Caki2 (cell line): ENCODE results near the gene CIP2A. TPM values are rescaled to one million over a fixed set of nuclear protein-coding genes. Genes with fewer than 3 reads are reported as not detected.

Experiments used
- DNase-seq: peaks from one replicate; pipeline ENCODE4 v3.0.0-alpha.2; 2015; ENCODE audit warnings: low read depth
- in situ Hi-C: cut with HindIII; loops from 2 replicates; pipeline ENCODE4 v1.10.0; 2016; ENCODE audit warnings: low sequenced_read_pairs, low pct_unique_long_range_greater_than_20kb, mixed read lengths
- total RNA-seq: library from RNA; depleted of rRNA; stranded (reverse); fragments of >200 nt; shearing (Covaris generic); gene quantifications from 2 replicates; pipeline ENCODE4 v1.2.3, GENCODE V29; 2014; ENCODE audit warnings: low replicate concordance

The CIP2A gene
- total RNA-seq, 1 experiment from 2014 or later, result 13.2 TPM

DNA sequence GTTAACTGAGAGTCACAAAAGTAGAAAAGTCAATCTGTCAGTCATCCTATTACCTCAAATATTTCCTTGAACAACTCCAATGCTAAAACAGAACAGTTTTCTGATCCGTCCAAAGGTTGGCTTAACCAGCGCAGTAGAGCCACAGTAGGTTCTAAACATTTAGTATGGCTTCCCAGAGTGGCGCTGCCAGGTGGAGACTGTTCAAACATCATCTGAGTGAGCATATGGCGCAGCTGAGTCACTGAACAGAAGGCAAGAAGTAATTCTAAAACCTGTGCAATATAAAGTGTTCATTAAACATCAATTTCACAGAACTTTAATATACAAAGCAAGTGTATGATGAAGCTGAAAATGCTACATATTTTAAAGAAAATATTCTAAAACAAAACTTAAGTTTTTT, 19.9 kb downstream of the CIP2A start:
- no peak for DNase-seq
- in situ Hi-C loops, result no loop called here

DNA sequence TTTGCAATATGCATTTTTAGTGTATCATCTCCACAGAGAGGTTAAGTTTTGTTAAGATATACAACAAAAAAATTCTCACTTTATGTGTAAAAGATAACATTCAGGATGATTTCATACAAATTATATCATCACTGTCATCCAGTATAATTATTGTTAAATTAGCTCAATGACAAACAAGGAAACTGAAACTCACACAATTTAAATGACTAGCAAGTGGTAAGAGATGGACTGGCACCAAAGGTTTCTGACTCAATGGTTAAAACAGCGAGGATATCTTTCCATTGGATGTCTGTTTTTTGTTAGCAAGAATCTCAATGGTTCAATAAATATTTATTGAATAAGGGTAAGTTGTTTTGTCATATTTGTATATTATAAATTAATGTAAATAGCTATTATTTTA, 22.6 kb downstream of the CIP2A start:
- in situ Hi-C loops, result no loop called here
- DNase-seq, result no peak

DNA sequence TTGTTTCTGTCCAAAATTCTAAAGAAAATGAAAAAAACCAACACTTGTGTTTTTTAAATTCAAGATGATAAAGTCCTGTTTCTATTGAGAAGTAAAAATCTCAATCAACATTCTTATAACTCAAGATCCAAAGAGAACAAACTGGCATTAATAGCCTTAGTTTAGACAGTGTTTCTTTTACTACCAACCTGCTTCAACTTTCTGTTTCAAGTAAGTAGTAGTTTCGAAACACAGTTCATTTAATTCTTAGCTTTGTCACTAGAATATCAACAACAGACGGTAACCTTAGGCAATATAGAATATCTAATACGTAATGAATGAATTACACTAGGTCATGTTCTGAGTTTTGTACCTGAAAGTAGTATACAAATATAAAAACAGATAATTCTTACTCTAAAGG, 23.7 kb downstream of the CIP2A start:
- in situ Hi-C loops, result no loop called here
- DNase-seq, result no peak

DNA sequence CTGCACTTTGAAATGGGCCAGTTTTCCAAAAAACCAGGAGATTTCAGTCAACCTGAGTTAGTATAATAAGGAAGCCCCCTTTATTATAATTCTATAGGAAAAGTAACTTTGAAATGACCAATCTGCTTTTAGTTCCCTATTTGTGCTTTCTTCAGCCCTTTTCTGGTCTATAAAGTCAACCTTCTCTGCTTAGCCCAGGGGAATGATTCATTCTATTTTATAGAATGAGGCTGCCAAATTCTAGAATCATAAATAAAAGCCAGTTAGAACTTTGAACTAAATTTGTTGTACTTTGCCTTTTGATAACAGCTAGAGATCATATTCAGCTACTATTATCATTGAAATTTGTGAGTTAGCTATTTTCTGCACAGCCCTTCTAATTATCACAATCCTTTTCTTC, 24.7 kb downstream of the CIP2A start:
- in situ Hi-C loops, result no loop called here
- DNase-seq, result no peak

DNA sequence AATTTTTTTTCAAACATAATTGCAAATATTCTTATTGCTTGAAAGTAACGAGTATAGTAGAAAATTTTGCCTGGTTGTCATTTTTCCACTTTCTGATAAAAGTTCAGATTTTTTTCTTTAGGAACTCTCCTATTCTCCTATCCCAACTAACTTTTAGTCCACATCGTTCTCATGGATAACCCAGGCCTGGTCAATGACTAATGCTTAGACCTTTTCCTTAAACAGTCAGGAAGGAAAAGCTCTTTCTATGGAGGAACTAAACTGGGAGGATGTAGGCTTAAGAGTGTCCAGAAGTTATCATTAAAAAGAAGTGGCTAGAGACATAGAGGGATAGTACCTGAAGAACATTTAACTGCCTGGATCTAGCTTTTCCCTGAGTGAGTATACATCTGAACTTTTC, 26.7 kb downstream of the CIP2A start:
- in situ Hi-C loops, result no loop called here
- DNase-seq, result no peak

DNA sequence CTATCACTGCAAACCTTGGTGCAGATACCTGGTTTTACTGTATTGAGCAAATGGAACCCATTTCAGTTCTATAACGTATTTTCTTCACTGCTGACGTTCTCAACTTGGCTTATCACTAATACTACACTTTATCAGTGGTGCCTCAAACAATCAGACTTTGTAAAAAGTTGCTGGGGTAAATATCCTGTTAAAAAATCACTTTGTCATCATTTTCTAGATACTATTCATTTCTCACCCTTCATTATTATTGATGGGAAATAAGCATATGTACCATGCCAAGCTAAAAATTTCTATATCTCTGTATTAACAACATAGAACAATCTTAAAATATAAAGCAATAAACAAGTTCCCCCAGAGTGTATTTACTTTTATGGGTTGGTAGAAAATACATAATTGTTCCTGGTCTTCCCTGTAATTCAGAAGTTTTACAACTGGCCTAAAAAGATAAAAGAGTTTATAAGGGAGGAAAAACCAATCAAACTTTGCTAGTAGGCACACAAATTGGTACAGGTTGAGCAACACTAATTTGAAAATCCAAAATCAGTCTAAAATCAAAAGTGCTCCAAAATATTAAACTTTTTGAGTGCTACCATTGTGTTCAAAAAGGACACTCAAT, 33.2 kb downstream of the CIP2A start:
- in situ Hi-C loops, result no loop called here

DNA sequence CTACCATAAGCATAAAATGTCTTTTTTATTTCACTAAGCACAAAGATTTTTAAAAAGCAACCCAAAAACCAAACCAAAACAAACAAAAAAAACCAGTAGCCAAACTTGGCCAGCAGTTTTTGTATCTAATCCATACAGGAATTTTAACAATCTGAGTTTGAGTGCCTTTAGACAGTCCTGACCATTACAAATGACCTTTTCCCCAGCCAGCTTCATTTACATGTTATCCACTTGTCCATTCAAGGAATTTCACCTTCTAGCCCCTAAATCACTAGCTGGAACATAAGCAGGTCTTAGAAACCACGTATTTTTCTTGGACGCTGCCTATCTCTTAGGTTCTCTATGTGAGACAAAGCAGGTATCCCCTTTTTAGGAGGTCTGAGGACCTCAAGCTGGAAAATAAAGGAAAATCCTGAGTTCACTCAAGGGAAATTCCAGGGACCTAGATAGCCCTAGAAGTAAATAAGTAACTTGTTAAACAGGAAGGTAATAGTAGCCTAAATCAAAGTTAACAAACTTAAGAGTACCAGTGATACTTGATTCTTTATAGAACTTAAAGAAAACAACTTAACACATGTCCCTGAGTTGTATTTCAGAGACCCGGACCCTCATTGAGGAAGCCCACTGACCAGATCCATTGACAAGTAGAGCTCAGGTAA, 34.2 kb downstream of the CIP2A start:
- in situ Hi-C loops, result no loop called here
- peak; percentile 77 for DNase-seq

More for the DNA sequence above, 33.2 kb downstream of the CIP2A start:
- DNase-seq, result no peak

DNA sequence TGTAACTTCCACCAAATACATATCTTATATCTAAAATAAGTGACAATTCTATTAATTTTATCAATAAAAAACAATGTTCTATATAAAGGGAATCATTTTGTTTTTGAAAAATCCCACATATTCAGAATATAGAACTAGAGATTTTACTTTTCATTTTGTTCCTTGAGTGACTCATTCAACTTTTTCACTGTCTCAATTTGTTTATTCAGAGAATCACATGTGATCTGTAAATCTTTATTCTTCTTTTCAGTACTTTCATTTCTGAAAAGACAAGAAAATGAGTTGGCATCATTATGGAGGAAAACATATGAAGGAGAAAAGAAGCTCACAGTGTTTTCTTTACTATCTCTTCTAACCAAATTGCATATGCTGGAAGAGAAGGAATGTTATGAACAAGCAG, 35.0 kb downstream of the CIP2A start:
- in situ Hi-C loops, result no loop called here
- peak; percentile 31 for DNase-seq

DNA sequence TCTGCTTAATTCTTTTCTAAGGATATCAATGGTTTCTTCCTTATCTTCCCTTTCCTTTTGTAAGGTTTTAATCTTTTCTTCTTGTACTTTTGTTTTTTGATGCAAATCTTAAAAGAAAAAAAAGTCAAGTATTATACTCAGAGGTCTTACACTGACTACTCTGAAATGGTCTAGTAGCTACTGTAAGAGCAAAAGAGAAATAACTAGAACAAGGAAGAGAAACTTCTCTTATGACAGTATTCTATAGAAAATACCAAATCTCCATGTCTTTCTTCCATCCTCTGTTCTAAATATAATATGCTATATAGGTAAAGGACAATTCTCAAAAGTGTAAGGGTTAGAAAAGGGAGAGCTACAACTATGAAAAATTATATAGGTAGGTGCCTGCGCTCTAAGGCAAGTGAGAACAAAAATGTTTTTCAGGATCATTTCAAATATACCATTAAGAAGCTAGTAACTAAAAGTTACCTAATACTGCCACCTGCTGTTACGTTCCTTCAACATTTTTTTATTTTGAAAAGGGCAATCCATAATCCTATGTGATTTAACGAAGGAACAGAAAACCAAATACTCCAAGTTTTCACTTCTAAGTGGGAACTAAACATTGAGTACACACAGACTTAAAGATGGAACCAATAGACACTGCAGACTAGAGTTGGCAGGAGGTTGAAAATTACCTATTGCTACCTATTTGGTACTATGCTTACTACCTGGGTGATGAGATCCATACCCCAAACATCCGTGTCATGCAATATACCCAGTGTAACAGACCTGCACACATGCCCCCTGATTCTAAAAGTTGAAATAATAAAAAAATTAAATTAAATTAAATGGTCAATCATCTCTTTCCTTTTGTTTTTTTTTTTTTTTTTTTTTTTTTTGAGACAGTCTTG, 36.7 kb downstream of the CIP2A start:
- DNase-seq, result peak; percentile 36
- in situ Hi-C loops, result no loop called here

DNA sequence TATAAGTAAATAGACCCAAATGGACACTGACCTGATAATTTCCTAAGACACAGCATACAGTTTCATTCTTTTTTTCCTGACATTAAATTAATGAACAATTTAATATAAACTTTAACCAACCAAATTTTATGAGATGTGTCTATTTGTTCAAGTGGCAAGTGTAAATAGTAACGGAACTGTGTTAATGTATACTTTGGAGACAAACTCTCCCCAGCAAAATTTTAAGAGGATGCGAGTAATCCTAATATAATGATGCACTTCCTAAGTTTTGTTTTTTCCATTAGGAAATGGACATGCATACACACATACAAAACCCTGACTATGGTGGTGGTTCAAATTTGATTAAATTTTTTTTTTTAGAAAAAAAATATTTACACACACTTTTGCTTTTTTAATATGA, 40.4 kb downstream of the CIP2A start:
- in situ Hi-C loops, result no loop called here
- no peak for DNase-seq

DNA sequence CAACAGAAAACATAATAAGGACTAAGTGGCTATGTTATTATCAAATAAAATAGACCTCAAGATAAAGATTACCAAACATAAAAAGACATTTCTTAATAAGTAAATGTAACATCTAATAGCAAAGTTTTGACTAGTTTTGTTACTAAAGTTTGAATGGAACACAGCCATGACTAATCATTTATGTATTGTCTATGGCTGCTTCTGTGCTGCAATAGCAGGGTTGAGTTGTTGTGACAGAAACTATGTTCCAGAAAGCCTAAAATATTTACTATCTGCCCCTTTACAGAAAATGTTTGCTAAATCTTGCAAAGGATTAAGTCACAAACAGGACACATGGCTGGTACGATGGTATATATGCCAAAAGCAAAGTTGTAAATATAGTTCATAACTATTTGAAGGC, 40.9 kb downstream of the CIP2A start:
- DNase-seq, result no peak
- in situ Hi-C loops, result no loop called here

DNA sequence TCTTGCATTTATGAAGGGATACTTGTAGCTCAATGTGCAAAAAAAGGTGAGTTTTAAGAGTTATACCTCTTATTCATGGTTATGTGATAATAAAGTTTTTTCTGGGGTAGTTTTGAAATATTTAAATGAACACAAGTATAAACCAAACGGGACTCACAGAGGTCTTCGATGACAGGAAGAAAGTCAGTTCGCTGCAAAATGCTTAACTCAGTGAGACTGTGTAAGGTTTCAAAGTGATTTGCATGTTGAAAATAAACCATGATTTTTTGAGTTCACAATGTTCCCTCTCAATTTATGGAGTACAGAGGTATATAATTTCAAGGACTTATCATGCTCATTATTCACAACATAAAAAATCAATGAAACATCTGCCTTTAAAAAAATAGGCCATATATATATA, 42.5 kb downstream of the CIP2A start:
- in situ Hi-C loops, result no loop called here
- no peak for DNase-seq

DNA sequence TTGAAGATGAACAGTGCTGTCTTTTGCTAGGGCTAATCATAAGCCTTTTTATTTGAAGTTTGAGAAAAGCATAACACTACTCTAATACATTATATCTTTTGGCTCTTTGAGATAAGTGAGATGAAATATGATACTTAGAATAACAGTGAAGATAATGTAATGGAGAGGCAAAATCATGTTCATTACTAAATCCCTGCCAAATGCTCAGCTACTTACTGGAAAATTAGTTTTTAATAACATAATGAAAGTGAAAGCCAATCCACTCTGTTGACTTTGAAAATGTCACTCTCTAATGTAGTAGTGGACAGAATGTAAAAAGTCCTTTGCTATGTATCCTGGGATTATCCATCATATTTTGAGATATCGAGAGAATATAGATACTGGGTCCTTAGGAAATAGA, 43.0 kb downstream of the CIP2A start:
- no peak for DNase-seq
- in situ Hi-C loops, result no loop called here

DNA sequence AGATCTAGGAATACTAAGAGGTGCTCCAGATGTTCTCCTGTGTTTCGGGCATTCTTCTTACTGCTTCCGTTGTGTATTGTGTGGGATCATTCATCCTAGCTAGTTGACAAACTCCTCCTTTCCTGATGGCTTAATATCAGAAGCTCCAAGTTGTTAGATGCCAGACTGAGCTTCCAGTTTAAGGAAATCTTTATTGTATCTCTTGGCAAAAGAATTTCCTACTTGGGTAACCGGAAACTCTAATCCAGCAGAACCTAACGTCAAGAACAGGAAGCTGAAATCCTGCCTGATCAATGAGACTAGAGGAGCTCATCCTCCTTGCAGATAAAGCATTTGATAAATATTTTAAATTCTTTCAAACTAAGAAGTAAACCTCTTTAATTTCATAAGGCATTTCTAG, 51.2 kb downstream of the CIP2A start:
- in situ Hi-C loops, result no loop called here
- no peak for DNase-seq

DNA sequence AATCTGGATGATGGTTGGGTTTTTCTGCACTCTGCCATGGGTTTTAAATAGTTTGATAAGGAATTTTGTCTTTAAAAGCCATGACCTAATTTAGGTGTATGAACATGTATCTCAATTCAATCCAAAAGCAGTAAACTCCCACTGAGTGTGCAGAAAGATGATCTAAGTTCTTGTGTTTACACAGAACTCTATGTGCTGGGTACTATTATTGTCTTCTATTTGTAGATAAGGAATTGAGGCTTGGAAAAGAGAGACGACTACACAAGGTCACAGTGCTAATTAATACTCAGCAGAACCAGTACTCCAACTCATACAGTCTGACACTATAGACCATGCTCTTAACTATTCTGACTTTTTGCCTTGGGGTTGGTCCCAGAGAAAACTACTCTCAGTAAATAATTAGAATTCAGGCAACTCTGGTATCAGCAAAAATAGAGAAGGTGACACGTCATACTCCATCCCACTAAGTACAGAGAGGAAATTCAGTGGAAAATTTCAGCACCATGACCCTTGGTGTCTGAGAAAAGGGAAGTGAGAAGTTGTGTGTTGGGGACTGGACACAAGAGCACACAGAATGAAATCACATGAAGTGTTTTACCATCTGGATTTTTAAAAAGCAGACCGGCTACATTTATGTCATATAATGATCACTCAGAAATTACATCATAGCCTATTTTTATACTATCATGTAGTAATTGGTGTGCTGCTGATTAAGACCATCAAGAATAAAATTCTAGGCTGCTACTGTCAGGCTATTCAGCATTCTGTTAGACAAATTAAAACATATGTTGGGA, 60.6 kb downstream of the CIP2A start:
- in situ Hi-C loops, result no loop called here
- no peak for DNase-seq

DNA sequence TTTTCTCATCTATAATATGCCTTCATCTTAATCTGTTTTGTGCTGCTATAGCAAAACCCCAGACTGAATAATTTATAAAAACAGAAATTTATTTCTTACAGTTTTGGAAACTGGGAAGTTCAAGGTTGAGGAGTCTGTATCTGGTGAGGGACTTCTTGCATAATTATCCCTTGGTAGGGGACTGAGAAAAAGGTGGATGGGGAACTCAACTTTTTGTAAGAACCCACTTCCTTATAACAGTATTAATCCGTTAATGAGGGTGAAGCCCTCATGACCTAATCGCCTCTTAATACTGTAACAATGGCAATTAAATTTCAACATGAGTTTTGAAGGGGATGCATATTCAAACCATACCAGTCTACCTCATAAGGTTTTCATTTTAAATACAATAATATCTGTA, 61.4 kb downstream of the CIP2A start:
- in situ Hi-C loops, result no loop called here
- no peak for DNase-seq

DNA sequence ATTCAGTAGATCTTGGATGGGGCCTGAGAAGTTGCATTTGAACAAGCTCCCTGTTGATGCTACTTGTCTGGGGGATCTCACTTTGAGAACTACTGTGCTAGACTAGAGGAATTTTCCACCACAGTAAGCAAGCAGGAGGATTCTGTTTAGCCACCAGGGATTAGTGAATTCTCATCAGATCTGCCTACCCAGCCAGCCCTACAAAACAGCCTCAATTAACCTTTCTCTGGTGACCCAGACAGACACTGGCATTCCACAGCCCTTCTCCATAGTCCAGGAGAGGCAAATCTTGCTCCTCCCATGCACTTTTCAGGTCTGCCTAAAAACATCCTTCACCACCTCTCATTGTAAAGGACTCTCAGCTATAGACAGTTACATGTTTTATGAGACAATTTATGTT, 62.1 kb downstream of the CIP2A start:
- in situ Hi-C loops, result no loop called here

DNA sequence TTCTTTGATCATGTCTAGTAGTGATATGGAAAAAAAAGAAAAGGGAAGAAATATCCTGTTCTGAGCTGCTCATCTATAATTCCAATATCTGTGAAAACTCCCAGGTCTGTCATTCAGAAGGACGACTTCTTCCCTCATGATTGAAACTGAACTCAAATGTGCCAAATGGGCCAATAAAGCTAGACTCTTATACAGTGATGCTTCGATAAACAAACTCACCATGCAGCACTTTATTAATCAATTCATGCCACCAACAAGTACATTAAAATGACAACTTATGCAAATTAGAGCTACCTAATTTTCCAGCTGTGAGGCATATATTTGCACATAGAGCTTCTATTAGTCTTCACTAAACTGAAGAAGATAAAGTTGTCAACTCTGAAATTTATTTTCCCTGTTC, 63.3 kb downstream of the CIP2A start:
- no peak for DNase-seq
- in situ Hi-C loops, result no loop called here

More for the DNA sequence above, 62.1 kb downstream of the CIP2A start:
- no peak for DNase-seq

DNA sequence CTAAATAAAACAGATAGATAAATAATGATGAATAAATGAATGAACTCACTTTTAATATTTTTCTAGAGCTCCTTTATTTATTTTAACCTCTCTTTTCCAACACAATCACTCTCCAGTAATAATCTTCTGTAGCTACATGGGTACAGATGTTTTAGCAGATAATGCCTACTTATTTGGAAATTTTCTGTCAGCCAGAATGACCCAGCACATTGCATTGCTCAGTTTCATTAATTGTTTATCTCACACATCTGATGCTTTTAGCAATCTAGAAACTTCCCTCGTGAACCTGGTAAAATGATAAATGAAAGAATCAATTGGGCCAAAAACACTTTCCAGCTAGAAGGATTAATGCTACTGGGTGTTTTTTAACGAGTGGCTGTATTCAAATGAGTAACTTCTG, 64.0 kb downstream of the CIP2A start:
- no peak for DNase-seq
- in situ Hi-C loops, result no loop called here
